ENCODE results near the gene CLEC3B.

DNA sequence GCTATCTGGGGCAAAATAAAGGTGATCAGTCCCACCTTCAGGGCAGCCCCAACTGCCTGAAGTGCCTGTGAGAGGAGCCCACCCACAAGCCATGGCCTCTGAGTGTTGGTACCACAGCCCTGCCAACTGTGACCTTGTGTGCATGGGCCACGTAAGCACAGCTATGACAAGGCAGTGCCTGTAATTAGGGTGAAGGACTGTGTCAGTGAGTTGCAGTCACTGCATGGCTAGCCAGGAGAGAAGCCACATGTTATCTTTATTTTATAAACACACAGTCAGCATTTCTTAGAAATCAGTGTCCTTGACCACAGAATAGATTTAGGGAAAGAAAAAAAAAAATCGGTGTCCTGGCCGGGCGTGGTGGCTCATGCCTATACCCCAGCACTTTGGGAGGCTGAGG, 25.3 kb upstream of the CLEC3B start:
- TF ChIP-seq, protein P1, sequence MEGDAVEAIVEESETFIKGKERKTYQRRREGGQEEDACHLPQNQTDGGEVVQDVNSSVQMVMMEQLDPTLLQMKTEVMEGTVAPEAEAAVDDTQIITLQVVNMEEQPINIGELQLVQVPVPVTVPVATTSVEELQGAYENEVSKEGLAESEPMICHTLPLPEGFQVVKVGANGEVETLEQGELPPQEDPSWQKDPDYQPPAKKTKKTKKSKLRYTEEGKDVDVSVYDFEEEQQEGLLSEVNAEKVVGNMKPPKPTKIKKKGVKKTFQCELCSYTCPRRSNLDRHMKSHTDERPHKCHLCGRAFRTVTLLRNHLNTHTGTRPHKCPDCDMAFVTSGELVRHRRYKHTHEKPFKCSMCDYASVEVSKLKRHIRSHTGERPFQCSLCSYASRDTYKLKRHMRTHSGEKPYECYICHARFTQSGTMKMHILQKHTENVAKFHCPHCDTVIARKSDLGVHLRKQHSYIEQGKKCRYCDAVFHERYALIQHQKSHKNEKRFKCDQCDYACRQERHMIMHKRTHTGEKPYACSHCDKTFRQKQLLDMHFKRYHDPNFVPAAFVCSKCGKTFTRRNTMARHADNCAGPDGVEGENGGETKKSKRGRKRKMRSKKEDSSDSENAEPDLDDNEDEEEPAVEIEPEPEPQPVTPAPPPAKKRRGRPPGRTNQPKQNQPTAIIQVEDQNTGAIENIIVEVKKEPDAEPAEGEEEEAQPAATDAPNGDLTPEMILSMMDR (IDR thresholded peaks at IDR 0.05): no peak
- TF ChIP-seq, protein P2, sequence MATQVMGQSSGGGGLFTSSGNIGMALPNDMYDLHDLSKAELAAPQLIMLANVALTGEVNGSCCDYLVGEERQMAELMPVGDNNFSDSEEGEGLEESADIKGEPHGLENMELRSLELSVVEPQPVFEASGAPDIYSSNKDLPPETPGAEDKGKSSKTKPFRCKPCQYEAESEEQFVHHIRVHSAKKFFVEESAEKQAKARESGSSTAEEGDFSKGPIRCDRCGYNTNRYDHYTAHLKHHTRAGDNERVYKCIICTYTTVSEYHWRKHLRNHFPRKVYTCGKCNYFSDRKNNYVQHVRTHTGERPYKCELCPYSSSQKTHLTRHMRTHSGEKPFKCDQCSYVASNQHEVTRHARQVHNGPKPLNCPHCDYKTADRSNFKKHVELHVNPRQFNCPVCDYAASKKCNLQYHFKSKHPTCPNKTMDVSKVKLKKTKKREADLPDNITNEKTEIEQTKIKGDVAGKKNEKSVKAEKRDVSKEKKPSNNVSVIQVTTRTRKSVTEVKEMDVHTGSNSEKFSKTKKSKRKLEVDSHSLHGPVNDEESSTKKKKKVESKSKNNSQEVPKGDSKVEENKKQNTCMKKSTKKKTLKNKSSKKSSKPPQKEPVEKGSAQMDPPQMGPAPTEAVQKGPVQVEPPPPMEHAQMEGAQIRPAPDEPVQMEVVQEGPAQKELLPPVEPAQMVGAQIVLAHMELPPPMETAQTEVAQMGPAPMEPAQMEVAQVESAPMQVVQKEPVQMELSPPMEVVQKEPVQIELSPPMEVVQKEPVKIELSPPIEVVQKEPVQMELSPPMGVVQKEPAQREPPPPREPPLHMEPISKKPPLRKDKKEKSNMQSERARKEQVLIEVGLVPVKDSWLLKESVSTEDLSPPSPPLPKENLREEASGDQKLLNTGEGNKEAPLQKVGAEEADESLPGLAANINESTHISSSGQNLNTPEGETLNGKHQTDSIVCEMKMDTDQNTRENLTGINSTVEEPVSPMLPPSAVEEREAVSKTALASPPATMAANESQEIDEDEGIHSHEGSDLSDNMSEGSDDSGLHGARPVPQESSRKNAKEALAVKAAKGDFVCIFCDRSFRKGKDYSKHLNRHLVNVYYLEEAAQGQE (IDR thresholded peaks at IDR 0.05; ENCODE audit: insufficient read depth in 1 of 2, low read depth in 2 of 2, low read length in 1 of 2): no peak
- TF ChIP-seq SIN3A (IDR thresholded peaks at IDR 0.05; ENCODE audit: borderline replicate concordance, insufficient read depth, low read depth, low read length) (no peak), TCF7L2 (IDR thresholded peaks at IDR 0.05; ENCODE audit: low read depth, low read length) (no peak)

Data from Panc1 (cell line).